ENCODE measurements around the gene B4GALNT3. TPM values are rescaled to one million over a fixed set of nuclear protein-coding genes. Genes with fewer than 3 reads are reported as not detected.

B4GALNT3 gene
- total and polyA plus RNA-seq, 2 of the 13 experiments (the other 11 are each of a cell fraction or from before 2014, with no cell fraction given) = 3.2 to 4.4 TPM

DNA sequence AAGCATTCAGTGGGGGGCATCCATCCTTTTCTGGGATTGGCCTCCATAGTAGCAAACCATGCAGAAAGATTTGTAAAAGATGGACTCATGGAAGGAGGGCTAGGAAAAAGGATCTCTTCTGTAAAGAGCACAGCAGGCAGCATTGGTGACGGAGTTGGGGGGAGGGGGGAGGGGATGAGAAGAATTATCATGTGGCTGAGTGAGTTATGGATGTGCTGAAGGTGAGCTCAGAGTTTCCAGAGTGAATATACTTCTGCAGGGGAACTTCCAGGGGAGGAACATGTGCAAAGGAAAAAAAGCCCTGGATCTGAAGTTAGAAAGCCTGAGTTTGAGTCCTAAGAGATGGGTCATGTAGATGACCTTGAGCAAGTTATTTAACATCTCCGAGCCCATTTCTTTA, 3.9 kb upstream of the B4GALNT3 start:
- 2% methylated on average over 2 of the region's 2 CpGs for WGBS (ENCODE audit: low lambda C conversion rate)

DNA sequence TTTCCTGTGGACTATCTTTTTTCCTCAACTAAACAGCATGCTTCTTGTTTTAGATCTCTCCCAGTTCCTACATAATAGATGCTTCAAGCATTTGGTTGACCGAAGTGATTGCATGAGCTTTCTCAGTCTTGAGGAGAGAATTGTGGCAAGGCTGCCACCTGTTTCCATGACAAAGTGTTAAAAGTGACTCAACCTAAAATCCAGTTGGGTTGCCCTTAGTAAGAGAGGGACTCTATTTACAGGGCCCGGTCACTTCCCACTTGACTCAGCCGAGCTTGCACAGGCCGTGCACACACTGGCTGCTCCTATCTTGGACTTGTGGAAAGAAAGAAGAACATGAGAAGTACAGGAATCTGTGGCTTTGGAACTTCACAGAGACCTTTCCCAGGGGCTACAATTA, 2.1 kb upstream of the B4GALNT3 start:
- H3K9me3 ChIP-seq (ENCODE audit: low read length) = no peaks in the 10 kb centered on the region
- no peak overlapping the region for H3K9ac ChIP-seq (ENCODE audit: insufficient read depth, low read depth, low read length)
- POLR2A ChIA-PET = no interaction called here
- peaks cover 18% of the 10 kb centered on the region for H3K4me1 ChIP-seq (ENCODE audit: insufficient read depth, low read length)
- H3K27me3 ChIP-seq (ENCODE audit: control insufficient read depth in 1 of 2, insufficient read depth in 2 of 2, low read length in 2 of 2) = peaks cover 3 to 34% of the 10 kb centered on the region in 2 experiments; a peak in 3 of 5 replicates
- no peak overlapping the region for H3K27ac ChIP-seq (ENCODE audit: extremely low read length, insufficient read depth, low read length)
- in situ Hi-C loops (cut with HindIII; ENCODE audit: extremely low pct_ligation_motif_present, low pct_unique_long_range_greater_than_20kb) = loop anchor here (5.0 kb wide), 1 partner anchor 85 kb away; no protein-coding TSS in a partner anchor
- H4K20me1 ChIP-seq (ENCODE audit: insufficient read depth, low read length) = no peaks in the 10 kb centered on the region
- no peak for DNase-seq (ENCODE audit: low spot score)
- intact Hi-C loops (cut with micrococcal nuclease; ENCODE audit: unreplicated experiment) = no loop called here
- H3K36me3 ChIP-seq (replicated peaks in 1 of 2; ENCODE audit: control insufficient read depth in 1 of 2, insufficient read depth in 2 of 2, low read length in 2 of 2) = no peaks in the 10 kb centered on the region
- ATAC-seq = no peak
- FAIRE-seq = no peak
- WGBS (ENCODE audit: low lambda C conversion rate) = 3% methylated on average over 4 of the region's 4 CpGs
- CTCF ChIA-PET (ENCODE audit: low intra/inter-chr PET ratio, low total read pairs) = interaction anchor here (11.2 kb wide), 1 partner anchor 89 kb away, joined by 227 read pairs; no protein-coding TSS in a partner anchor
- no peak overlapping the region for H2AFZ ChIP-seq (ENCODE audit: low read length)
- no peak overlapping the region for H3K4me2 ChIP-seq (ENCODE audit: low read depth, low read length)
- no peak overlapping the region for H3K4me3 ChIP-seq (replicated peaks in 1 of 3; ENCODE audit: insufficient read depth in 1 of 3, low read depth in 2 of 3, low read length in 3 of 3)
- no peaks in the 10 kb centered on the region for H3K79me2 ChIP-seq (ENCODE audit: insufficient read depth, low read length)
- no TSS peak for BruUV-seq (replicated peaks)
- TF ChIP-seq ZNF160 (CRISPR knock-in tag; IDR thresholded peaks at IDR 0.05) = no peak
- TF ChIP-seq FOXP1 (IDR thresholded peaks at IDR 0.05) = no peak
- TF ChIP-seq FOXP1 (CRISPR knock-in tag; IDR thresholded peaks at IDR 0.05) = no peak
- no peak for TF ChIP-seq TBX2 (CRISPR knock-in tag; IDR thresholded peaks at IDR 0.05; ENCODE audit: borderline replicate concordance)
- no peak for TF ChIP-seq ISX (CRISPR knock-in tag; conservative IDR thresholded peaks at IDR 0.05)
- no peak for TF ChIP-seq KDM4B (CRISPR knock-in tag; IDR thresholded peaks at IDR 0.05)
- no peak for TF ChIP-seq MATR3 (CRISPR knock-in tag; IDR thresholded peaks at IDR 0.05)
- TF ChIP-seq REL (CRISPR knock-in tag; conservative IDR thresholded peaks at IDR 0.05) = no peak
- no peak for TF ChIP-seq ZNF550 (CRISPR knock-in tag; IDR thresholded peaks at IDR 0.05; ENCODE audit: borderline replicate concordance)
- TF ChIP-seq TAF15 (IDR thresholded peaks at IDR 0.05; ENCODE audit: low read depth, low read length, poor library complexity, severe bottlenecking) = no peak
- TF ChIP-seq, protein P1, sequence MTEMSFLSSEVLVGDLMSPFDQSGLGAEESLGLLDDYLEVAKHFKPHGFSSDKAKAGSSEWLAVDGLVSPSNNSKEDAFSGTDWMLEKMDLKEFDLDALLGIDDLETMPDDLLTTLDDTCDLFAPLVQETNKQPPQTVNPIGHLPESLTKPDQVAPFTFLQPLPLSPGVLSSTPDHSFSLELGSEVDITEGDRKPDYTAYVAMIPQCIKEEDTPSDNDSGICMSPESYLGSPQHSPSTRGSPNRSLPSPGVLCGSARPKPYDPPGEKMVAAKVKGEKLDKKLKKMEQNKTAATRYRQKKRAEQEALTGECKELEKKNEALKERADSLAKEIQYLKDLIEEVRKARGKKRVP (CRISPR knock-in tag; IDR thresholded peaks at IDR 0.05) = no peak
- TF ChIP-seq ZNF282 (IDR thresholded peaks at IDR 0.05; ENCODE audit: partially characterized antibody) = no peak
- no peak for TF ChIP-seq KDM5A (IDR thresholded peaks at IDR 0.05; ENCODE audit: borderline replicate concordance, low read length)
- no peak for TF ChIP-seq SNAPC2 (CRISPR knock-in tag; IDR thresholded peaks at IDR 0.05)
- TF ChIP-seq, protein P2, sequence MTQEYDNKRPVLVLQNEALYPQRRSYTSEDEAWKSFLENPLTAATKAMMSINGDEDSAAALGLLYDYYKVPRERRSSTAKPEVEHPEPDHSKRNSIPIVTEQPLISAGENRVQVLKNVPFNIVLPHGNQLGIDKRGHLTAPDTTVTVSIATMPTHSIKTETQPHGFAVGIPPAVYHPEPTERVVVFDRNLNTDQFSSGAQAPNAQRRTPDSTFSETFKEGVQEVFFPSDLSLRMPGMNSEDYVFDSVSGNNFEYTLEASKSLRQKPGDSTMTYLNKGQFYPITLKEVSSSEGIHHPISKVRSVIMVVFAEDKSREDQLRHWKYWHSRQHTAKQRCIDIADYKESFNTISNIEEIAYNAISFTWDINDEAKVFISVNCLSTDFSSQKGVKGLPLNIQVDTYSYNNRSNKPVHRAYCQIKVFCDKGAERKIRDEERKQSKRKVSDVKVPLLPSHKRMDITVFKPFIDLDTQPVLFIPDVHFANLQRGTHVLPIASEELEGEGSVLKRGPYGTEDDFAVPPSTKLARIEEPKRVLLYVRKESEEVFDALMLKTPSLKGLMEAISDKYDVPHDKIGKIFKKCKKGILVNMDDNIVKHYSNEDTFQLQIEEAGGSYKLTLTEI (CRISPR knock-in tag; conservative IDR thresholded peaks at IDR 0.05) = no peak
- TF ChIP-seq ZSCAN25 (CRISPR knock-in tag; IDR thresholded peaks at IDR 0.05) = no peak

More for the DNA sequence above, 3.9 kb upstream of the B4GALNT3 start:
- peaks cover 0 to 22% of the 10 kb centered on the region in 2 experiments; a peak in 3 of 5 replicates for H3K27me3 ChIP-seq (ENCODE audit: control insufficient read depth in 1 of 2, insufficient read depth in 2 of 2, low read length in 2 of 2)
- ChIA-PET CTCF (ENCODE audit: low intra/inter-chr PET ratio, low total read pairs) (interaction anchor here (11.2 kb wide), 1 partner anchor 91 kb away, joined by 227 read pairs; no protein-coding TSS in a partner anchor), POLR2A (no interaction called here)
- H2AFZ ChIP-seq (ENCODE audit: low read length) = no peak overlapping the region
- no peaks in the 10 kb centered on the region for H4K20me1 ChIP-seq (ENCODE audit: insufficient read depth, low read length)
- H3K9ac ChIP-seq (ENCODE audit: insufficient read depth, low read depth, low read length) = no peak overlapping the region
- in situ Hi-C loops (cut with HindIII; ENCODE audit: extremely low pct_ligation_motif_present, low pct_unique_long_range_greater_than_20kb) (loop anchor here (5.0 kb wide), 1 partner anchor 86 kb away; no protein-coding TSS in a partner anchor), intact Hi-C loops (cut with micrococcal nuclease; ENCODE audit: unreplicated experiment) (no loop called here)
- no TSS peak for BruUV-seq (replicated peaks)
- no peaks in the 10 kb centered on the region for H3K36me3 ChIP-seq (replicated peaks in 1 of 2; ENCODE audit: control insufficient read depth in 1 of 2, insufficient read depth in 2 of 2, low read length in 2 of 2)
- no peak for DNase-seq (ENCODE audit: low spot score)
- no peak for TF ChIP-seq DNMT3B (CRISPR knock-in tag; conservative IDR thresholded peaks at IDR 0.05)
- no peak for TF ChIP-seq ZSCAN20 (CRISPR knock-in tag; IDR thresholded peaks at IDR 0.05; ENCODE audit: borderline replicate concordance)
- no peak for TF ChIP-seq REL (CRISPR knock-in tag; conservative IDR thresholded peaks at IDR 0.05)
- TF ChIP-seq CHD4 (IDR thresholded peaks at IDR 0.05; ENCODE audit: borderline replicate concordance, low read length) = no peak
- no peak for TF ChIP-seq AGO2 (optimal IDR thresholded peaks at IDR 0.05; ENCODE audit: low read depth, low read length)
- TF ChIP-seq ZNF441 (CRISPR knock-in tag; IDR thresholded peaks at IDR 0.05; ENCODE audit: borderline replicate concordance) = no peak
- TF ChIP-seq ETV5 (CRISPR knock-in tag; IDR thresholded peaks at IDR 0.05; ENCODE audit: borderline replicate concordance) = no peak
- no peak for ATAC-seq
- H3K4me3 ChIP-seq (replicated peaks in 1 of 3; ENCODE audit: insufficient read depth in 1 of 3, low read depth in 2 of 3, low read length in 3 of 3) = no peak overlapping the region
- no peak for FAIRE-seq
- no peak overlapping the region for H3K4me2 ChIP-seq (ENCODE audit: low read depth, low read length)
- H3K79me2 ChIP-seq (ENCODE audit: insufficient read depth, low read length) = no peaks in the 10 kb centered on the region
- peaks cover 10% of the 10 kb centered on the region for H3K4me1 ChIP-seq (ENCODE audit: insufficient read depth, low read length)
- no peaks in the 10 kb centered on the region for H3K9me3 ChIP-seq (ENCODE audit: low read length)
- no peak overlapping the region for H3K27ac ChIP-seq (ENCODE audit: extremely low read length, insufficient read depth, low read length)
